H9 (cell line): ENCODE data around the gene CMYA5. TPM values are rescaled to one million over a fixed set of nuclear protein-coding genes. Genes with fewer than 3 reads are reported as not detected.

Source experiments
- DNase-seq: peaks from one replicate; pipeline ENCODE4 v3.0.0-alpha.2; 2017
- H2AFZ ChIP-seq: one replicate; pipeline ENCODE4 v1.6.1; 2013; ENCODE audit warnings: mild to moderate bottlenecking, low read length, control low read depth, moderate library complexity
- H2AK5ac ChIP-seq: 2 replicates; pipeline ENCODE4 v1.6.1; 2013; ENCODE audit warnings: low read length, control low read depth, mixed read lengths; ENCODE audit not compliant: insufficient read length
- H2BK120ac ChIP-seq: one replicate; pipeline ENCODE4 v1.6.1; 2013; ENCODE audit warnings: low read depth, mild to moderate bottlenecking, low read length, control low read depth, inconsistent platforms; ENCODE audit not compliant: poor library complexity, severe bottlenecking
- H2BK12ac ChIP-seq: 2 replicates; pipeline ENCODE4 v1.6.1; 2013; ENCODE audit warnings: low read length, control low read depth, mixed read lengths, low read depth; ENCODE audit not compliant: insufficient read length
- H2BK15ac ChIP-seq: 2 replicates; pipeline ENCODE4 v1.6.1; 2013; ENCODE audit warnings: low read depth, low read length, control low read depth
- H2BK20ac ChIP-seq: one replicate; pipeline ENCODE4 v1.6.1; 2013; ENCODE audit warnings: low read depth, mild to moderate bottlenecking, low read length, control low read depth, inconsistent platforms; ENCODE audit not compliant: poor library complexity, severe bottlenecking
- H2BK5ac ChIP-seq: 2 replicates; pipeline ENCODE4 v1.6.1; 2013; ENCODE audit warnings: low read length, control low read depth, mixed read lengths; ENCODE audit not compliant: insufficient read length
- H3K14ac ChIP-seq: 2 replicates; pipeline ENCODE4 v1.6.1; 2013; ENCODE audit warnings: low read length, control low read depth; ENCODE audit not compliant: insufficient read depth
- H3K18ac ChIP-seq: 2 replicates; pipeline ENCODE4 v1.6.1; 2013; ENCODE audit warnings: low read depth, mild to moderate bottlenecking, mixed read lengths, low read length, control low read depth; ENCODE audit not compliant: insufficient read length
- H3K23ac ChIP-seq: 2 replicates; pipeline ENCODE4 v1.6.1; 2013; ENCODE audit warnings: low read length, control low read depth, mixed read lengths, low read depth; ENCODE audit not compliant: insufficient read length
- H3K23me2 ChIP-seq: 2 replicates; pipeline ENCODE4 v1.6.1; 2013; ENCODE audit warnings: low read depth, mild to moderate bottlenecking, mixed read lengths, low read length, control low read depth; ENCODE audit not compliant: insufficient read length, poor library complexity, severe bottlenecking
- H3K27ac ChIP-seq: 2 replicates; pipeline ENCODE4 v1.5.1; 2013; ENCODE audit warnings: low read length, control low read depth, mixed read lengths, low read depth; ENCODE audit not compliant: insufficient read length
- H3K27me3 ChIP-seq: 2 replicates; pipeline ENCODE4 v1.6.1; 2013; ENCODE audit warnings: low read length, control low read depth, inconsistent platforms; ENCODE audit not compliant: insufficient read depth
- H3K4ac ChIP-seq: 2 replicates; pipeline ENCODE4 v1.6.1; 2013; ENCODE audit warnings: low read depth, mild to moderate bottlenecking, control low read depth, inconsistent platforms, low read length, moderate library complexity
- H3K4me1 ChIP-seq: 2 replicates; pipeline ENCODE4 v1.6.1; 2013; ENCODE audit warnings: low read length, control low read depth, inconsistent platforms; ENCODE audit not compliant: insufficient read depth
- H3K4me2 ChIP-seq: 2 replicates; pipeline ENCODE4 v1.6.1; 2013; ENCODE audit warnings: low read length, control low read depth, mixed read lengths; ENCODE audit not compliant: insufficient read length, insufficient read depth
- H3K56ac ChIP-seq: 2 replicates; pipeline ENCODE4 v1.6.1; 2013; ENCODE audit warnings: low read depth, mild to moderate bottlenecking, mixed read lengths, low read length, control low read depth; ENCODE audit not compliant: insufficient read length
- H3K79me1 ChIP-seq: 2 replicates; pipeline ENCODE4 v1.6.1; 2013; ENCODE audit warnings: low read depth, mild to moderate bottlenecking, moderate library complexity, low read length, control low read depth, inconsistent platforms; ENCODE audit not compliant: insufficient read depth, poor library complexity, severe bottlenecking
- H3K79me2 ChIP-seq: 2 replicates; pipeline ENCODE4 v1.6.1; 2013; ENCODE audit warnings: low read length, control low read depth, inconsistent platforms; ENCODE audit not compliant: insufficient read depth
- H3K9ac ChIP-seq: 2 replicates; pipeline ENCODE4 v1.6.1; 2013; ENCODE audit warnings: low read length, control low read depth, mixed read lengths; ENCODE audit not compliant: insufficient read length; ENCODE audit errors: extremely low read depth
- H3K9me3 ChIP-seq: one replicate; pipeline ENCODE4 v1.6.1; 2013; ENCODE audit warnings: low read depth, low read length, inconsistent platforms; ENCODE audit not compliant: control insufficient read depth
- H3T11ph ChIP-seq: one replicate; pipeline ENCODE4 v1.6.1; 2013; ENCODE audit warnings: mild to moderate bottlenecking, low read length, control low read depth, inconsistent platforms
- H4K20me1 ChIP-seq: one replicate; pipeline ENCODE4 v1.6.1; 2013; ENCODE audit not compliant: control insufficient read depth, insufficient read length, insufficient read depth
- H4K5ac ChIP-seq: 2 replicates; pipeline ENCODE4 v1.6.1; 2013; ENCODE audit warnings: low read depth, mild to moderate bottlenecking, mixed read lengths, low read length, control low read depth; ENCODE audit not compliant: insufficient read length
- H4K8ac ChIP-seq: replicated peaks from 2 replicates; pipeline ENCODE4 v1.6.1; 2013; ENCODE audit warnings: low read length, control low read depth, mixed read lengths, low read depth; ENCODE audit not compliant: insufficient read length
- H4K91ac ChIP-seq: 2 replicates; pipeline ENCODE4 v1.6.1; 2013; ENCODE audit warnings: low read depth, mild to moderate bottlenecking, moderate library complexity, mixed read lengths, low read length, control low read depth; ENCODE audit not compliant: insufficient read length
- H3K27ac Mint-ChIP-seq, 3 experiments: 2 replicates in 2 of 3; 3 replicates in 1 of 3; pipeline ENCODE4 v1.8.0; 2020 to 2021; ENCODE audit warnings: mixed read lengths in 3 of 3, mild to moderate bottlenecking in 1 of 3, moderate library complexity in 1 of 3
- H3K27me3 Mint-ChIP-seq: 2 replicates; pipeline ENCODE4 v1.8.0; 2021; ENCODE audit warnings: low read depth, mild to moderate bottlenecking, moderate library complexity, mixed read lengths
- H3K36me3 Mint-ChIP-seq, 3 experiments: 2 replicates in 2 of 3; 3 replicates in 1 of 3; pipeline ENCODE4 v1.8.0; 2020 to 2021; ENCODE audit warnings: low read depth in 3 of 3, mixed read lengths in 3 of 3; ENCODE audit not compliant: insufficient read depth in 1 of 3
- H3K4me1 Mint-ChIP-seq, 2 experiments: 2 replicates each; pipeline ENCODE4 v1.8.0; 2020; ENCODE audit warnings: mixed read lengths in 2 of 2
- H3K4me3 Mint-ChIP-seq, 2 experiments: 2 replicates in 1 of 2; 3 replicates in 1 of 2; pipeline ENCODE4 v1.8.0; 2020 to 2021; ENCODE audit warnings: mild to moderate bottlenecking in 2 of 2, mixed read lengths in 2 of 2, moderate library complexity in 1 of 2
- H3K9me3 Mint-ChIP-seq, 2 experiments: 2 replicates in 1 of 2; 3 replicates in 1 of 2; pipeline ENCODE4 v1.8.0; 2020; ENCODE audit warnings: mild to moderate bottlenecking in 2 of 2, mixed read lengths in 2 of 2, moderate library complexity in 1 of 2
- WGBS: extraction: QIAGEN DNeasy Blood & Tissue Kit; methylation state at CpG from one replicate; pipeline ENCODE4 v1.1.7; 2013; ENCODE audit warnings: missing lambda C conversion rate, low lambda C conversion rate, mixed read lengths; ENCODE audit not compliant: insufficient read length; ENCODE audit errors: extremely low coverage; 5-methylcytosine and 5-hydroxymethylcytosine counted together
- total RNA-seq: library from RNA; stranded (reverse); gene quantifications from 2 replicates; pipeline ENCODE4 v1.2.1, GENCODE V29; 2021
- TF ChIP-seq, protein P1 (sequence below): fragments of 200-600 bp; sonication (generic); conservative IDR thresholded peaks from 3 replicates; pipeline ENCODE4 v1.8.0; 2021; ENCODE audit warnings: antibody characterized with exemption, mild to moderate bottlenecking

Gene CMYA5
- total RNA-seq, 1 experiment from 2014 or later = 1.8 TPM

DNA sequence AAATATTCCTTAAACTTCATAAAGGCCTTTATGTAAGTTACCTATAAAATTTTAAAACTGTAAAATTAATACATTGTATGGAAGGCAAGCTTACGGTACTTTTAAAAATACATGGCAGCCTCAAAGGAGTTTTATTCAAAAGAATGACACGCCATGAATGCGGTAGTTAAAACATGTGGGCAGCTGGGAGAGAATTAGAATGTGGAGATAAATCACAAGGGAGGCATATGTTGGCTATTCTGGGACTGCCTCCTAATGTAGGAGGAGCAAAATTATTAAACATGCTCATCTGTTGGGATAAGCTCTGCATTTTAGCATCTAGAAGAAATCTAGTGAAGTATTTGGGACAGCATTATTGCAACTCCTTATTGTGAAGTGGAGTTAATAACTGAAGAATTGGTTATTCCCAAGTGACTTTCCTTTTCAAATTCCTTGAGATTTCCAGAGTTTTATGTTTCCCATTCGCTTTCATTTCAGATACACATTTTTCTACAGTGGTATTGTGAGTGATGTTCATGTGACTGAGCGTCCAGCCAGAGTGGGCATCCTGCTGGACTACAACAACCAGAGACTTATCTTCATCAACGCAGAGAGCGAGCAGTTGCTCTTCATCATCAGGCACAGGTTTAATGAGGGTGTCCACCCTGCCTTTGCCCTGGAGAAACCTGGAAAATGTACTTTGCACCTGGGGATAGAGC is 109.4 kb downstream of the CMYA5 start:
- Histone ChIP-seq H3K79me1 (no peaks in the 10 kb centered on the region), H3K27me3 (no peaks in the 10 kb centered on the region), H4K91ac (no peak overlapping the region), H3K9ac (no peak overlapping the region), H3K4ac (no peak overlapping the region), H4K8ac (no peak overlapping the region), H3K23ac (no peak overlapping the region), H3K27ac (no peak overlapping the region), H2BK5ac (no peak overlapping the region), H3T11ph (no peak overlapping the region), H2BK12ac (no peak overlapping the region), H3K79me2 (no peaks in the 10 kb centered on the region), H2AK5ac (no peak overlapping the region), H3K14ac (no peak overlapping the region), H3K4me2 (no peak overlapping the region), H2BK120ac (no peak overlapping the region), H2BK15ac (no peak overlapping the region), H3K56ac (no peak overlapping the region), H3K23me2 (no peaks in the 10 kb centered on the region), H4K20me1 (no peaks in the 10 kb centered on the region), H3K4me1 (no peaks in the 10 kb centered on the region), H3K18ac (no peak overlapping the region), H4K5ac (no peak overlapping the region), H2BK20ac (no peak overlapping the region), H3K9me3 (no peaks in the 10 kb centered on the region), H2AFZ (no peak overlapping the region)
- H3K4me3 Mint-ChIP-seq = no peak overlapping the region
- H3K27ac Mint-ChIP-seq = no peak overlapping the region
- no CpG with 5 or more reads among the region's 7 CpGs for WGBS
- no peaks in the 10 kb centered on the region for H3K9me3 Mint-ChIP-seq
- H3K4me1 Mint-ChIP-seq = peaks cover 2 to 3% of the 10 kb centered on the region in 2 experiments; a peak in 2 of 4 replicates
- H3K36me3 Mint-ChIP-seq = no peaks in the 10 kb centered on the region
- TF ChIP-seq, protein P1, sequence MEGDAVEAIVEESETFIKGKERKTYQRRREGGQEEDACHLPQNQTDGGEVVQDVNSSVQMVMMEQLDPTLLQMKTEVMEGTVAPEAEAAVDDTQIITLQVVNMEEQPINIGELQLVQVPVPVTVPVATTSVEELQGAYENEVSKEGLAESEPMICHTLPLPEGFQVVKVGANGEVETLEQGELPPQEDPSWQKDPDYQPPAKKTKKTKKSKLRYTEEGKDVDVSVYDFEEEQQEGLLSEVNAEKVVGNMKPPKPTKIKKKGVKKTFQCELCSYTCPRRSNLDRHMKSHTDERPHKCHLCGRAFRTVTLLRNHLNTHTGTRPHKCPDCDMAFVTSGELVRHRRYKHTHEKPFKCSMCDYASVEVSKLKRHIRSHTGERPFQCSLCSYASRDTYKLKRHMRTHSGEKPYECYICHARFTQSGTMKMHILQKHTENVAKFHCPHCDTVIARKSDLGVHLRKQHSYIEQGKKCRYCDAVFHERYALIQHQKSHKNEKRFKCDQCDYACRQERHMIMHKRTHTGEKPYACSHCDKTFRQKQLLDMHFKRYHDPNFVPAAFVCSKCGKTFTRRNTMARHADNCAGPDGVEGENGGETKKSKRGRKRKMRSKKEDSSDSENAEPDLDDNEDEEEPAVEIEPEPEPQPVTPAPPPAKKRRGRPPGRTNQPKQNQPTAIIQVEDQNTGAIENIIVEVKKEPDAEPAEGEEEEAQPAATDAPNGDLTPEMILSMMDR = no peak
- H3K27me3 Mint-ChIP-seq = no peaks in the 10 kb centered on the region
- no peak for DNase-seq
